GM21447 (cell line): ENCODE results near the gene MARCKS.

ENCODE experiments used
- ATAC-seq: cut with Tn5 transposase; IDR thresholded peaks from one replicate; pipeline ENCODE4 v1.9.1; 2021; ENCODE audit not compliant: unreplicated experiment

Gene MARCKS

GRCh38 chr6:113848811-113849210 lies 8.3 kb upstream of the MARCKS start:
- no peak for ATAC-seq

- no peak for ATAC-seq
Measured at GRCh38 chr6:113853252-113853651, 3.9 kb upstream of the MARCKS start.

GRCh38 chr6:113854531-113855499 lies 2.3 kb upstream of the MARCKS start:
- ATAC-seq, result no peak

GRCh38 chr6:113855500-113856374 lies 1.4 kb upstream of the MARCKS start:
- ATAC-seq, result no peak

- ATAC-seq, result no peak
Measured at GRCh38 chr6:113856375-113856624, 845 bp upstream of the MARCKS start.

- ATAC-seq, result no peak
Measured at GRCh38 chr6:113857556-113858479, 673 bp downstream of the MARCKS start.

- peak; percentile 70 for ATAC-seq
Measured at GRCh38 chr6:113858480-113859348, 1.6 kb downstream of the MARCKS start.

- no peak for ATAC-seq
Measured at GRCh38 chr6:113859349-113860180, 2.4 kb downstream of the MARCKS start.

- no peak for ATAC-seq
Measured at GRCh38 chr6:113860181-113860955, 3.2 kb downstream of the MARCKS start.

GRCh38 chr6:113862112-113862511 lies 5.0 kb downstream of the MARCKS start:
- ATAC-seq, result no peak

GRCh38 chr6:113870917-113871316 lies 13.8 kb downstream of the MARCKS start:
- ATAC-seq, result no peak

- ATAC-seq, result peak; percentile 35
Measured at GRCh38 chr6:113871975-113872374, 14.8 kb downstream of the MARCKS start.

GRCh38 chr6:113873043-113873667 lies 16.0 kb downstream of the MARCKS start:
- ATAC-seq, result peak; percentile 97

GRCh38 chr6:113875470-113875869 lies 18.3 kb downstream of the MARCKS start:
- no peak for ATAC-seq

- no peak for ATAC-seq
Measured at GRCh38 chr6:113876695-113877094, 19.6 kb downstream of the MARCKS start.

- ATAC-seq, result peak; percentile 100
Measured at GRCh38 chr6:113879186-113880096, 22.3 kb downstream of the MARCKS start.

GRCh38 chr6:113881478-113881980 lies 24.4 kb downstream of the MARCKS start:
- ATAC-seq, result no peak
